ENCODE results near the gene SEC22A.

SEC22A gene

GRCh38 chr3:123262226-123262625 is 60.5 kb downstream of the SEC22A start:
- in situ Hi-C loops (cut with MboI; ENCODE audit: low sequenced_read_pairs) = no loop called here

- in situ Hi-C loops (cut with MboI; ENCODE audit: low sequenced_read_pairs) = no loop called here
Measured at GRCh38 chr3:123262868-123263267, 61.1 kb downstream of the SEC22A start.

GRCh38 chr3:123263941-123264340 is 62.2 kb downstream of the SEC22A start:
- in situ Hi-C loops (cut with MboI; ENCODE audit: low sequenced_read_pairs) = no loop called here

- in situ Hi-C loops (cut with MboI; ENCODE audit: low sequenced_read_pairs) = no loop called here
Measured at GRCh38 chr3:123267821-123268220, 66.1 kb downstream of the SEC22A start.

DNA sequence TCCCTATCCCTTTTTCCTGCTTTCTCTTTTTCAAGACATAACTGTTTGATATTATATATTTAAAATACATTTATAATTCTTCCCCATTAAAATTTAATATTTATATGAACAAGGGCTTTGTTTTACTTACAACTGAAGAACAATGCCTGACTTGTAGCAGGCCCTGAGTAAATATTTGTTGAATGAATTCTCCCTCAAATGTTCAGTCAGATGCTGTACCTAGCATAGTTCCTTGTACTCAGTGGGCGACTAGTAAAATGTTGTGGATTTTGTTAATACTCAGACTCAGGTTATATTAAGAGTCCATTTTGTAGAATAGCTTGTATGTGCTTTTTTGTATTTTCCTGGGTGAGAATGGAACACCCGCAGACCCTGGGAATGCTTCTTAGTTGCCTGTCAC is 69.1 kb downstream of the SEC22A start:
- in situ Hi-C loops (cut with MboI; ENCODE audit: low sequenced_read_pairs) = no loop called here

- in situ Hi-C loops (cut with MboI; ENCODE audit: low sequenced_read_pairs) = no loop called here
Measured at GRCh38 chr3:123271466-123272159, 69.9 kb downstream of the SEC22A start.

- in situ Hi-C loops (cut with MboI; ENCODE audit: low sequenced_read_pairs) = no loop called here
Measured at GRCh38 chr3:123272547-123272946, 70.8 kb downstream of the SEC22A start.

DNA sequence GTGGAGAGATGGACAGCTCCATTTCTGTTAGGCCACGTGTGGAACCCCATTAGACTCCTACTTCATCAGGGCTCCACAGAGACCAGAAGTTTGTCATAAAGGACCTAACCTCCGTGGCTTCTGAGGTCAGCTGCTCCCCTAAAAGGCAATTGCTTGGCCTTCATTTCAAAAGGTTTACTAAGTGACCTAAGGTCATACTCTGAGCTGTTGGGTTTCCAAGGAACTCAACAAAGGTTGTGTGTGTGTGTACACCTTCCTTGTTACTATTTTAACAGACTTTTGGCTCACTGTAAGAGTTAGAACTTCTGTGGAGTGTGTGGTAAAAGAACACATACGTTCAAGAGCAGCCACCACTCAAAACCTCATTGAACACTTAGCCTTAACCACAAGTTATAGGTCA is 73.9 kb downstream of the SEC22A start:
- in situ Hi-C loops (cut with MboI; ENCODE audit: low sequenced_read_pairs) = no loop called here

- in situ Hi-C loops (cut with MboI; ENCODE audit: low sequenced_read_pairs) = no loop called here
Measured at GRCh38 chr3:123276346-123277006, 74.7 kb downstream of the SEC22A start.

GRCh38 chr3:123277106-123277505 is 75.4 kb downstream of the SEC22A start:
- in situ Hi-C loops (cut with MboI; ENCODE audit: low sequenced_read_pairs) = no loop called here

DNA sequence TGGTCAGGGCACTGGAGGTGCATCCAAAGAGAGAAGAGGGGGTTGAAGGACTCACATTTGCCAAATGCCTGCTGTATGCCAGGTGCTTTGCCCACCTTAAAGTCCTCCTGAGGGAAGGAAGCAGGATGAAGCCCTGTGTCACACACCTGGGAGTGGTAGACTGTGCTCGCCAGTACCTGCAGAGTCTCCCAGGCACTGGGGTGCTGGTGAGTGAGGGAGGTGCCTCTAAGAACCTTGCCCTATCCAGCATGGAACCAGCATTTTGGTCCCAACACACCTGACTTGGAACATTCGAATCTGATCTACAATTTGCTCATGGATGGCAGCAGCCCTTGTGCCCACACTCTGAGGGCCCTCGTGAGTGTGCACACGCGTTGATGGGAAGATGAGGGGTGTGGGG is 76.7 kb downstream of the SEC22A start:
- in situ Hi-C loops (cut with MboI; ENCODE audit: low sequenced_read_pairs) = no loop called here

DNA sequence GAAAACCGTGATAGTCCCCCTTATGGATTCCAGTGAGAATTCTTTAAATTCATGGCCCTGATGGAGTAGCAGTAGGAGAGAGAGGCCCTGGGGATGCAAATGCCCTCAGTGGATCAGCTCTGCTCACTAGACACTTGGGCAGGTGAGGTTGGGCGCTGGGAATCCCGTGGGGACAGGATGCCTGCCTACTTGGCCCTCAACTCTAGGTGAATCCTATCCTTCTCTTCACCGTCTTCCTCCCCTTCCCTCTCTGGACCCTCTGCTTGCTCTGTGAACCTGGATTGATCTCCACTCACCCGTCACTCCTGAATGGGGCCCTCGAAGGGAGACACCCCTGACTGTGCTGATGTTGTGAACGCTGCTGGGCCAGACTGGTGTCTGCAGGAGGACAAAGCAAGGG is 77.4 kb downstream of the SEC22A start:
- in situ Hi-C loops (cut with MboI; ENCODE audit: low sequenced_read_pairs) = no loop called here

DNA sequence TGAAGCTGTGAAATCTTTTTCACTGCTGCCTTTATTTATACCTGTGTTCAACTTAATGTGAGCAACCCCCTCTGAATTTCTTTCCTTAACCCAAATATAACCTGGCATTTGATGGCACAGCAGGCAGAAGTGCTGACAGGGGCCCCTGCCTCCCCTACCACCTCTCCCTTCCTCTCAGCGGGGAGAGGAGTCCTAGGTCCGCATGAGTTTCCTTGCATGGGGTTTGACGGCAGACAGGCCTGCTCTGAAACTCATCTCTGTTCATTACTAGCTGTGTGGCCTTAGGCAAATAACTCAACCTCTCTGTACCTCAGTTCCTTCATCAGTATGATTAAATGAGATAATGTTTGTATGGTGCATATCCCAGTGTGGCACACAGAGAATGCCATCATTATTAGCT is 79.7 kb downstream of the SEC22A start:
- in situ Hi-C loops (cut with MboI; ENCODE audit: low sequenced_read_pairs) = no loop called here

DNA sequence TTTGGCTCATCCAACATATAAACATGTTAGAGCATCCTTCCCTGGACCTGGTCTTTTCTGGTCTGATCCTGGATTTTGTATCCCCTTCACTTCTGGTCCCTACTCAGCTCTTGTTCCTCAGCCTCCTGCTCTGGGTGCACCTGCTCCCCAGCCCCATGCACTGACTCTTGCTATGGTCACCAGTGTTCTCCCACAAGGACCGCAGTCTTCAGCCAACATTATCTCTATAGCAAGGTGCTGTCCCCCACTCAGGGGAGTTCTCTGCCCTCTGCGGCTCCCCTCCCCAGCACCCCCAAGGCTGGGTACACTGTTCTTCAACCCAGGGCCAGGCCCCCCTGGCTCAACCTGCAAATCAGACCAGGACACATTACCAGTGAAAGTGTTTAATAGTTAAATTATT is 80.2 kb downstream of the SEC22A start:
- in situ Hi-C loops (cut with MboI; ENCODE audit: low sequenced_read_pairs) = no loop called here

DNA sequence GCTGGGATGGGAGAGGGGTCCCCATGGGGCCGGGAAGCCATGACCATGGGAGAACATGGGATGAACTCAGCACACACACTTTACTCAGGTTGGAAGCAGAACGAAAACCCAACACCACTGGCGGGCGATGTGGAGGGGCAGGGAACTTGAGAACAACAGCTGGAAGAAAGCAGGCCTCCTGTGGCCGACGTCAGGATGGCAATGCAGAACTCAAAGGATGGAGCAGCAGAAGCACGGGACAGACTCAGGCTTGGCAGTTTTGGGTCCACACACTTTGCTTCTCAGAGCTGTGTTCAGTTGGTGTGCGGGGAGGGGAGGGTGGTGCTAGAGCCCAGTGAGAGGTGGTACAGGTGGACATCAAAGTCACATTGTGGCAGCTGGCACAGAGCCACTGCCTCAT is 80.7 kb downstream of the SEC22A start:
- in situ Hi-C loops (cut with MboI; ENCODE audit: low sequenced_read_pairs) = no loop called here

DNA sequence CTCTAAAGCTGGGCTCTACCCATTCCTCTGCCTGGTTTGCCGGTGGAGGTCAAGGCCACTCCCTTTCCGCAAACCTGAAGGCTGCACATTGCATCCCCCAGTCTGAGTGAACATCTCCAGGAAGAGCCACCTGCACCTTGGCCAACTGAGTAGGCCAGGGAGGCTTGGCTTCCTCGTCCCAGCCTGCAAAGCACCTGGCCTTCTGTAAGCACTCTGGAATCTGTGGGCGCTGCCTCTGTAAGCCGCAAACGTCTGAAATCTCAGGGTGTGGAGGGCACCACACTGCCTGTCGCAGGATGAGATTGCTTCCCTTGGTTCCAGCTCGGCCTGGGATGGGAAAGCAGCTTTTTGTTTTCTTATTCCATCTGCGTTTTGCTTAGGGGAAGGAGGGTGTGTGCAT is 81.3 kb downstream of the SEC22A start:
- in situ Hi-C loops (cut with MboI; ENCODE audit: low sequenced_read_pairs) = no loop called here

GRCh38 chr3:123283657-123284398 is 82.1 kb downstream of the SEC22A start:
- in situ Hi-C loops (cut with MboI; ENCODE audit: low sequenced_read_pairs) = no loop called here

- in situ Hi-C loops (cut with MboI; ENCODE audit: low sequenced_read_pairs) = no loop called here
Measured at GRCh38 chr3:123284399-123285010, 82.8 kb downstream of the SEC22A start.

- in situ Hi-C loops (cut with MboI; ENCODE audit: low sequenced_read_pairs) = no loop called here
Measured at GRCh38 chr3:123285066-123285465, 83.3 kb downstream of the SEC22A start.

DNA sequence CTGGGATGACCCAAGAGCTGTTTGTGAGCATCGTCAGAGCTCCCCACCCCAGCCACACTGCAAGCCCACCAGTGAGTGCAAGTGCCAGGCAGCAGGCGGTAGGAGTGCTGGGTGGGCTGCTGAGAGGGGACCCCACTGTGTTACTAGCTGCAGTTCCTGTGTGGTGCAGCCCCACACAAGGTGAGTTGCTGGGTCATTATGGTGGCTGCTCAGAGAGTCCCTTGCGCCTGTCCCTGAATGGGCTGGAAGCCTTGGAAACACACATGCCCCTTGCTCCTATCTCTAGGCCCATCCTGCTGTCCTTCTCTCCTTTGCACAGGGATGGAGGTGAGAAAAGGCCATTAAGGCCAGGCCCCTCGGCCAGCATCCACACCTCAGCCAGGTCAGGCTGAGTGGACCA is 83.7 kb downstream of the SEC22A start:
- in situ Hi-C loops (cut with MboI; ENCODE audit: low sequenced_read_pairs) = no loop called here

- in situ Hi-C loops (cut with MboI; ENCODE audit: low sequenced_read_pairs) = no loop called here
Measured at GRCh38 chr3:123285931-123286307, 84.2 kb downstream of the SEC22A start.

Data from hTERT RPE-1 (cell line).